Activated effector memory CD4-positive, alpha-beta T cell treated with Interleukin-2 at 50 U/mL for 16 hours (primary cell): ENCODE measurements around the gene ADD3.

ENCODE experiments used
- DNase-seq: peaks from one replicate; pipeline ENCODE4 v3.0.0-alpha.2; 2020

Gene ADD3

GRCh38 chr10:110074298-110074697 lies 66.5 kb downstream of the ADD3 start:
- no peak for DNase-seq

GRCh38 chr10:110074758-110075671 lies 67.2 kb downstream of the ADD3 start:
- no peak for DNase-seq

DNA sequence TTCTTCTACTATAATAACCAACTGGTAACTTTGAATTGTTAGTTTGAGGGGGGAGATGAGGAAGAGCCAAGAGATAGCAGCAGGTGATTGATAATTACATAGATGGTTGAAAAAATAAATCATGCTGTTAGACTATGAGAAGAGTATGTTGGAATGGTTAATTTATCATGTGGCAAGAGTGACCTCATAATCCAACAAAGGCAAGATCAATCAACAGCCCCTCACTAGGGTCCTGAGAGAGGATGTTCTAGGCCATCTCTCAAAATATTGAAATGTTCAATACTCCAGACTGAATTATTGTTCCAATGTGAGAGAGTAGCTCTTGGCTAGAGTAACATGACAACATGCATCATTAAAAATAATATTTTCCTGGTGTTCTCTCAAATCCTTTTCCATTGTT lies 67.9 kb downstream of the ADD3 start:
- no peak for DNase-seq

DNA sequence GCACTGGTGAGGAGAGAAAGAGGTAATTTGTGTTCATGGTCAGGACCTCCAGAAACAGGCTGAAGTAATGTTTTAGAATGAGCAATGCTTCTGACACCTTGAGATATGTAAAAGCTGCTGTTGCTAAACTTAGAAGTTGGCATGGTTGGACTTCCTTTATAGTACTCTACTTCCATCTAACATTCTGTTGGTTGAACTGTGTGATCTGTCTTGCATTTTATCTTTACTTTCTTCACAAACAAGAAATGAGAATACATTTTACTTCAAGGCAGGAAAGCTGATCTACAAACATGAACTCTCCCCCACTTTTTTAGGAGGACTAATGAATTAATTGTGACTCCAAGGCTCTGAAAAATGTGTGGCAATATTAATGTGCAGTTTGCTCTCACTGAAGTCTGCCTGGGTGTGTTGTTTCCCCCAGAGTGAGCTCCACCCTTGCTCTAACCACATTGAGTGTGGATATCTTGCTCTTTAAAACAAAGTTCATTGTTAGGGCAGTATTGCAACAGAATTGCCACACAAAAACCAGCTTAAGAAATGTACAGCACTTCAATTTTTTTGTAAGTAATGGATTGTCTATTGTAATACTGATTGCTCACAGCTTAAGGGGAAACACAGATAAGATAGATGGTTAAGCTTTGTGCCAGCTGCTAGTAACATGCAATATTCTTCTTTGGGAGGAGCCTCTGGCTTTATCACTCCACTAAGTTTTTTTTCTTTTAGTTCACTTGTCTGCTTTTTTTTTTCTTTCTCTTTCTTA lies 69.0 kb downstream of the ADD3 start:
- no peak for DNase-seq

DNA sequence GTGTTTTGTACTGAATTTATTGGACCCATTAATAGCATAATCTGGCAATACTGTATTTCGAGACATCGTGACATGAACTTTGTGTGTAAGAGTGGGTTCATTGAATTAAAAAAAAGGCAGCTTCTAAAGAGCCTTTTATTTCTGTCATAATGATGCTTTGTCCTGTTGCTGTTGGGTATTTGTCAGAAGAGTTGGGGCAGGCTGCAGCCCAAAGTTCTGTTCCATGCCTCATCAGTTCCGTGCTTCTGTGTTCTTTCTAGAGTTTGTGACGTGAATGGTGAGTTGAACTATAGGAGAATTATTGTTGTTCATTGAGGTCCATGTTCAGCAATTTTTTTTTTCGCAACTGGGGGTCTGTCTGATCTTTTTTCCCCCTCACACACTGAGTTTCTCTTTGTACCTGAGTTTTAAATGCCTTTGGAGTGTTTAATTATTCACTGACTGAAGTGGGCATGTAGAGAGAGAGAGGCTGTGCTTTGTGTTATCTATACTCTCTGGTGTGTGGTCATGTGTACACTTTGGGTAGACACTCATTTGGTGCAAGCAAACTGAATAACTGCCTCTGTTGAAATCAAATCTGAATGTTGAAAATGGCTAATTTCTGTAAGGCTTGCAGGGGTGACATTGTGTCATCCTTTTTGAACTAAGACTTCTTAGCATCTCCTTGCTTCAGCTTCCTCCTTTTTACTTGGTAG lies 69.8 kb downstream of the ADD3 start:
- no peak for DNase-seq

DNA sequence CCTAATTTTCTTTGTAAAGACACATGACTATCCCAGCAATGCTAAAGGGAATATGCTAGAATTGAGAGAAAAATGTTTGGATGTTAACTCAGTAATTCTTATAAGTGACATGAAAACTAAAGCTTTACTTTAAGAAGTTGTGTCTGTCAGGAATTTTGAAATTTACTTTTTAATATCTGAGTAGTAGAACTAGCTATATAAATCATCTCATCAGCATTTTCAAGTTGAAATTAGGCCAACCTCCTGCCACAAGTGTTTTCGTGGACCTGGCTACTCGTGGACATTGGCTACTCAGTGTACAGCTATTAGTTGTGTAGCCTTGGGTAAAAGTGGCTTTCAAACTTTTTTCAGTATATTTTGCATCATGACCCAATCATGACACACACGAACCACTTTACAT lies 70.5 kb downstream of the ADD3 start:
- DNase-seq: no peak

DNA sequence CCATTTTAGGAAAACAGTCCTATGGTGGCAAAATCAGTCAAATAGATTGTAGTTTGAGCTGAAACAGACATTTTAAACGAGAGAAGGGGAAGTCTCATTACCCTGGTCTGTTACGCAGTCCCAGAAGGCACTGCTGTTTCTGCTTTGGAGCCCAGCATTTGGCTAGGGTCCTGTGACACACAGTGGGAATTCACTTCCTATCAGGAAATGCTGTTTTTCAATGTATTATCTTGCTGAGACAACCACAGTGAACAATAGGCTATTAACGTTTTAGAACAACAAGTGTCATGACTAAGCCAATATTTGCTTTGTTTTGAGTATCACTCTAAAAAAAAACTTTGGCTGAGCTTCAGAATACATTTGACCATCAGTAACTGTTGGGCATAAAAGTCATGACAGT lies 74.1 kb downstream of the ADD3 start:
- DNase-seq: no peak

DNA sequence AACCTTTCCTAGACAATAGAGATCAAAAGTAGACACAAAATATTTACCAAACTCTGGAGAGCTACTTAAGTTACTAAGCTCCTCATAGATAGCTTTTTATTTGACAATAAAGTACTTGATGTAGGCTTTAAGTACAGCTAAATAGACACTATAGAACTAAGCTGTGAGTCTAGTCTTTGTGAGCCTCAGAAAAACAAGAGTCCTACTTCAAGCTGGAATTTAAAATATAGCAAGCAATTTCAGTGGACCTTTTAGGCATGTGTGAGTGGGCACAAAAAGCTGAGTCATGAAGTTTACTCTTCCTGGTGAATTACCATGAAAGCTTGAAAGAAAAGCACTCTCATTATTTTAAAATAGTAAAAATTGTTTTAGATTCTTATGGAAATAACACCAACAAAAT lies 76.1 kb downstream of the ADD3 start:
- no peak for DNase-seq

DNA sequence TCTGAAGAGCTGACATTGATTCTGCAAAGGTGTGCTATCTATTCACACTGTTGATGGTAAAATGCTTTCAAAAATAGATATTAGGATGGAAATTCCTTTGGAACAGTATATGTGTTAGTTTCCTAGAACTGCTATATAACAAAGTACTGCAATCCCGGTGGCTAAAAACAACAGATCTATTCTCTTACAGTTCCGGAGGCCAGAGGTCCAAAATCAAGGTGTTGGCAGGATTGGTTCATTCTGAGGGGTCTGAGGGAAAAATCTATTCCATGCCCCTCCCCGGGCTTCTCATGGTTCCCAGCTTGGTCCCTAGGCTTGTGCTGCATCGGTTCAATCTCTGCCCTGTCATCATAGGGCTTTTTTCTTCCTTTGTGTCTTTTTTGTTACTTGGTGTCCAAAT lies 79.9 kb downstream of the ADD3 start:
- no peak for DNase-seq

- no peak for DNase-seq
Measured at GRCh38 chr10:110088367-110089104, 80.8 kb downstream of the ADD3 start.

DNA sequence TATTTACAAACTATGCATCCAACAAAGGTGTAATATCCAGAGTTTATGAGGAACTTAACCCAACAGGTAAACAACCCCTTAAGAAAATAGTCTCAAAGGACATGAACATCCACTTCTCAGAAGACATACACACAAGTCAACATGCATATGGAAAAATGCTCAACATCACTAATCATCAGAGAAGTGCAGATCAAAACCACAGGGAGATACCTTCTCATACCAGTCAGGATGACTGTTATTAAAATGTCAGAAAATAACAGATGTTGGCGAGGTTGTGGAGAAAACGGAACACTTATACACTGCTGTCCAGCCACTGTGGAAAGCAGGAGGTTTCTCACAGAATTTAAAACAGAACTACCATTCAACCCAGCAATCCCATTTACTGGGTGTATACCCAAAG lies 84.0 kb downstream of the ADD3 start:
- DNase-seq: no peak

DNA sequence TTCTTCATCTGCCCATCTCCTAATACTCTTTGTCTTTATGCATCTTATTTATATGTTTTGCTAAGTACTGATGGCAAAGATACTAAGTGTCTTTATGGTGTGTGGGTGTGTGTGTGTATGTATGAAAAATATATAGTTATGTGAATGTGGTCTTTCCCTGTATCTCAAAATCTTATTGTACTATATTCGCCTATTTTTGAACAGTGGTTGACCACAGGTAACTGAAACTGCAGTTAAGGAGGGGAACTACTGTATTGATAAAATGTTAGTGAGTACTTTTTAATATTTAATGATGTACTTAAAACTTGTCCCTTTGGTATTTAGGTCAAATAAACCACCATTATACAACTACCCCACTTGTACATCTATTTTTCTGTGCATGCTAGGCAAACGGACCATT lies 85.9 kb downstream of the ADD3 start:
- no peak for DNase-seq

DNA sequence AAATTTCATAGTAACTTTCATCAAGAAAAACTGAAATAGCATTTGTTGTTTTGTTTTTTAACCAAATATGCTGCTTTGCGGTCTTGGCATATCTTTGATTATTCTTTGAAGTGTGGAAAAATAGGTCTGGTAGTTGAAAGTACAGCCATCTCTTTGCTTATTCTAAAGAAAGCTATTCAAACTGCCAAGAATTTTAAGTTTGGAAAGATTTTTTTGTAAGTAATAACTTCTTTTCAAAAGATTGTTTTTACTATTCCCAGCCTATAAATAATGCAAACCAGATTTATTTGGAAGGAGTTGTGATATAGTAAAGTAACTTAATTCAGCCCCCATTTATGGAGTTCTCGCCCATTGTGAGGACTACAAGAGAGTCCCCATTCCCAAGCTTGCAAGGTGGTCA lies 87.0 kb downstream of the ADD3 start:
- DNase-seq: no peak

DNA sequence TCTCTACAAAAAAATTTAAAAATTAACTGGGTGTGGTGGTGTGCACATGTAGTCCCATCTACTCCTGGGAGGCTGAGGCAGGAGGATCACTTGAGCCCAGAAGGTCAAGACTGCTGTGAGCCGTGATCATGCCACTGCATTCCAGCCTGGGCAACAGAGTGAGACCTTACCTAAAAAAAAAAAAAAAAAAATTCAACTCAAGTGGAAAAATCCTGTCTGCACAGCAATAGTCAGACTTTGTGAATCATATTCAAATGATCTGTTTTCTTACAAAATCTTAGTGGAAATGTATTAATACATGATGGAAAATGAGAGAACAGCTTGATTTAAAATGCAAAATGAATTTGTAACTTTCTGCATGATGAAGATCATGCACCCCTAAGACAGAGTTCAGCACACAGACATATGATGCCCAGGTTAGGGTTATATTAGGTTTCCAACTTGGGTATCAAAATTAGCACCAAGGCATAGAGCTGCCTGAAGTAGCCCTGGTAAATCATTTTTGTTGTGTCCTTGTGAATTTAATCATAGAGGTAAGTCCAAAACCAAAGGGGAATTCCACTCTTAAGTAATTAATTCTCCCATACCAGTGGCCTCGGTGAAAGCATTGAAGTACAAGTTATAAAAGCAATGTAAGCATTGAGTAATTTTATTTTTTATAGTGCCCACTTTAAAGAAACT lies 93.8 kb downstream of the ADD3 start:
- DNase-seq: no peak

DNA sequence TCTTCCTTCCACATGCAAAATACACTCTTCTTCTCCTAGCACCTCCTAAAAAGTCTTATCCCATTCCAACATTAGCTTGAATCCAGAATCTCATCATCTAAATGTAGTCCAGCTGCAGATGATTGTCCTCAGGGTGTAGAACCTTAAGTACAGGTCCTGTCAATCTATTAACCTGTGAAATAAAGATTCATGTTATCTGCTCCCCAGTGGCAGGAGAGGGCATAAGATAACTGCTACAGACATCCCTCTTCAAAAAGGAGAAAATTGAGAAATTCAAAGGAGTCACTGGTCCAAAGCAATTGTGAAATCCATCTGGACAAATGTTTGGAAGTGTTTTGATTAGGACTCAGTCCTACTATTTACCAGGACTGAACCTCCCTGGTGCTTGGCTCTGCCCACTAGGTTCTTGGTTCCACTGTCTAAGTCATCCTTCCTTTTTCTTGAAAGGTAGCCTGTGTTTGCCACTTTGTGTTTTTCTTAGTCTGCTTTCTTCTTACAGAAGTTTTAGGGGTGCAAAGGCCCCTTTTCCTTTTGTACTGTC lies 96.2 kb downstream of the ADD3 start:
- DNase-seq: no peak

DNA sequence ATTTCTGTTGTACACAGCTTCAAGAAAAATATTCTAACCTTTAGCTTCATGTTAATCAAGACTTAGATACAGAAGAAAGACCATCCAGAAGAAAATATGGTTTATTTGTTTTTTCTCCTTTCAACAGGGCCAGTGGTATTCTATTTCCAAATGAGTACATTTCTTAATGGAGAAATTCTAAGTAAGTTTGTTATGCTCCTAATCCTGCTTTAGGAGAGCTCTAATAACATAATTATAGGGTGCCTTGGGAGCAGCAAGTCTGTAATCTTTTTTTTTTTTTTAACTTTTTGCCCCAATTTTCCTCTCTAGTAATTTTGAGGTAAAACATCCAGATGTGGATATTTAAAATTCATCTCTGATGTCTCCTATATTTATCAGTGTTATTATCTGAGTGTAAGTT lies 98.1 kb downstream of the ADD3 start:
- DNase-seq: no peak

GRCh38 chr10:110107430-110107829 lies 99.6 kb downstream of the ADD3 start:
- no peak for DNase-seq

GRCh38 chr10:110107887-110108286 lies 100.1 kb downstream of the ADD3 start:
- DNase-seq: no peak

DNA sequence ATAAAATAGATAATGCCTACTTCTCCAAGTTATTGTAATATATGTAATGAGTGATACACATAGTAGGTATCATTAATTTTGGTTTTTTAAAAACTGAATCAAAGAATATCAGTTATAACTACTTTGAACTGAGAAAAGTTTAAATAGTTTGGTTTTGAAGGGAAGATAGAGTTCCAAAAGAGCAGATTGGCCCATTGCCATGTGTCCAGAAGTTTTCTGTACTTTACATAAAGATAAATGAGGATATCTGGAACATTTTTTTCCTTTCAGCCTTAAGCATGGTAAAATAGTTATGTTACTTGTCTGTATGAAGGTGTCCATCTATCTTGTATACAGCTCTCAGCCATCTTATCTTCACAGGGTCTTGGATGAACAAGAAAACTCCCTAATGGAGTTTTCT lies 101.7 kb downstream of the ADD3 start:
- no peak for DNase-seq

DNA sequence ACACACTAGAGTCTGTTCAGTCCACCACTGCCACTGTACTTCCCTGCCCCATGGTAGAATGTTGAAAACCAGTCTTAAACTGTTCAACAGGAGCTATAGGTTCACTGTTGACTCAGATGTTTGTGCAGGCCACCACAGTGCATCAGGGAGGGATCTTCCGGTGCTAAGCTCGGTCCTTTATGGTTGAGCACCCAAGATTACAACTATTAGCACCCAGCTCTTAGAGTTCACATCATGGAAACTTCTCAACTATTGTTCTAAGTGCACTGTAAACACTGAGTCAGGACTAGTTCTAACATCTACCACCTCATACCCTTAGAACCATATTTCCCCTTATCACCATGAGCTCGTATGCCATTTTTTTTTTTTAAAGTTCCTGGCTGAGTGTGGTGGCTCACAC lies 102.6 kb downstream of the ADD3 start:
- DNase-seq: no peak

GRCh38 chr10:110113670-110114337 lies 106.0 kb downstream of the ADD3 start:
- DNase-seq: no peak
